Spinal cord (tissue), 10 donors: ENCODE data around the gene CRNN. TPM values are rescaled to one million over a fixed set of nuclear protein-coding genes. Genes with fewer than 3 reads are reported as not detected.

Experiments used
- DNase-seq, 6 donors: peaks; one replicate each; pipeline versions ENCODE4 v3.0.0 to v3.0.0-alpha.2; 2013 to 2015; ENCODE audit warnings: low spot score in 6 of 6, low read depth in 4 of 6
- H3K27ac ChIP-seq: one replicate; pipeline ENCODE4 v1.5.1; 2013; ENCODE audit warnings: low read depth, low read length, control low read depth
- H3K27me3 ChIP-seq: one replicate; pipeline ENCODE4 v1.6.1; 2013; ENCODE audit warnings: low read length; ENCODE audit not compliant: control insufficient read depth, insufficient read depth
- H3K36me3 ChIP-seq: one replicate; pipeline ENCODE4 v1.6.1; 2013; ENCODE audit warnings: low read length; ENCODE audit not compliant: control insufficient read depth, insufficient read depth
- H3K4me1 ChIP-seq: one replicate; pipeline ENCODE4 v1.6.1; 2013; ENCODE audit warnings: low read length; ENCODE audit not compliant: control insufficient read depth, insufficient read depth
- H3K4me3 ChIP-seq: one replicate; pipeline ENCODE4 v1.5.1; 2013; ENCODE audit warnings: low read depth, low read length, control low read depth
- H3K9me3 ChIP-seq: one replicate; pipeline ENCODE4 v1.6.1; 2013; ENCODE audit warnings: low read length; ENCODE audit not compliant: control insufficient read depth, insufficient read depth
- WGBS: methylation state at CpG from one replicate; pipeline ENCODE4 v1.1.5; 2013; ENCODE audit warnings: missing lambda C conversion rate; ENCODE audit not compliant: insufficient coverage; 5-methylcytosine and 5-hydroxymethylcytosine counted together
- polyA plus RNA-seq, 2 donors: library from polyadenylated mRNA; unstranded; fragments of 120-200 nt; gene quantifications; one replicate each; pipeline ENCODE4 v1.2.1, GENCODE V29; 2013; ENCODE audit not compliant: insufficient read length in 2 of 2
- small RNA-seq: library from RNA; depleted of rRNA; stranded (forward); fragments of <200 nt; gene quantifications from one replicate; pipeline ENCODE3, GENCODE V24; 2014; ENCODE audit warnings: low replicate concordance
- total RNA-seq, 2 donors: library from RNA; depleted of rRNA in 1 of 2; stranded (reverse); fragments of 120-200 nt in 1 of 2; fragments of >200 nt in 1 of 2; gene quantifications; one replicate each; pipeline versions ENCODE4 v1.2.3 to v1.2.4, GENCODE V29; 2013 to 2014
- donor health status: healthy.

Gene CRNN
- total and polyA plus RNA-seq, 4 donors = not detected

DNA sequence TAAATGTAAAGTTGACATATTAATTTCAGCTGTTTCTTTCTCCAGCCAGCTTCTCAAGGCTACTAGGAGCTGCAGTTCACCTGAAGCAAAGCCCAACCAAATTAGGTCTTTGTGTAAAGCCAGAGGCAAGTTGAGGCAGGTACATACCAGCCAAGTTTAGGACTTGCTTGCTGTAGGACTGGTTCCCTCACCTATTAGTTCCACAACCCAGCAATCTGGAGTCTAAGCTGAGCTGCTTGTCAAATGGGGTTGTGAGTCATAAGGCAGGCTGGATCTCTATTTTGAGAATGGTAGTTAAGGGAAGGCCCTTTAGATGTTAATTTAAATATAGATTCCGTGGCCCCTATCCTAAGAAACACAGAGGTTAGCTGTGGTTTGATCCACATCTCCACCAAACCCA, 46.6 kb downstream of the CRNN start:
- no peaks in the 10 kb centered on the region for H3K4me1 ChIP-seq
- WGBS = no CpG with 5 or more reads among the region's 1 CpG
- DNase-seq = no peak
- H3K9me3 ChIP-seq = peaks cover 4% of the 10 kb centered on the region
- H3K4me3 ChIP-seq = no peak overlapping the region
- no peaks in the 10 kb centered on the region for H3K27me3 ChIP-seq
- H3K36me3 ChIP-seq = no peaks in the 10 kb centered on the region
- H3K27ac ChIP-seq = no peak overlapping the region

GRCh38 chr1:152359906-152360305, 54.2 kb downstream of the CRNN start, which contains the start of gene FLG2:
FLG2 (minus strand) TSS chr1:152360006; CDS start chr1:152358884, 1,122 bp downstream.
- no peaks in the 10 kb centered on the region for H3K4me1 ChIP-seq
- no peak within 1 kb of the TSS for H3K4me3 ChIP-seq
- no peak for DNase-seq
- no peaks in the 10 kb centered on the region for H3K36me3 ChIP-seq
- WGBS = no CpG with 5 or more reads among the region's 2 CpGs
- H3K9me3 ChIP-seq = no peaks in the 10 kb centered on the region
- H3K27ac ChIP-seq = no peak within 1 kb of the TSS
- no peaks in the 10 kb centered on the region for H3K27me3 ChIP-seq

Small RNA genes lying within 50 kb of the gene (small RNA-seq; reads per million reads assigned to genes)
- gene HMGN3P1 = 0.10 reads per million

Other genes with a start within 250 kb of the CRNN start
- not detected for gene HRNR, start 190.1 kb downstream of the CRNN start, total RNA-seq
- under 1 TPM; 0.03 to 0.59 TPM for gene HRNR, start 190.1 kb downstream of the CRNN start, polyA plus RNA-seq
- under 1 TPM in 1 of 2 donors, not detected in 1; under 0.01 TPM for gene FLG, start 89.0 kb downstream of the CRNN start, total RNA-seq
- 1 to 10 TPM; 3.1 to 3.7 TPM for gene FLG, start 89.0 kb downstream of the CRNN start, polyA plus RNA-seq
- gene FLG2, start 54.3 kb downstream of the CRNN start, total RNA-seq = not detected
- gene FLG2, start 54.3 kb downstream of the CRNN start, polyA plus RNA-seq = under 1 TPM; 0.03 to 0.11 TPM
- not detected for gene LCE5A, start 96.5 kb upstream of the CRNN start, total RNA-seq
- under 1 TPM in 1 of 2 donors, not detected in 1; 0.20 TPM for gene LCE5A, start 96.5 kb upstream of the CRNN start, polyA plus RNA-seq
- gene CRCT1, start 100.2 kb upstream of the CRNN start, total RNA-seq = not detected
- not detected for gene CRCT1, start 100.2 kb upstream of the CRNN start, polyA plus RNA-seq
- not detected for gene LCE3E, start 152.5 kb upstream of the CRNN start, total RNA-seq
- gene LCE3E, start 152.5 kb upstream of the CRNN start, polyA plus RNA-seq = not detected
- gene LCE3D, start 166.3 kb upstream of the CRNN start, total RNA-seq = not detected
- not detected for gene LCE3D, start 166.3 kb upstream of the CRNN start, polyA plus RNA-seq
- not detected for gene LCE3C, start 186.0 kb upstream of the CRNN start, total RNA-seq
- gene LCE3C, start 186.0 kb upstream of the CRNN start, polyA plus RNA-seq = not detected
- gene LCE3B, start 199.5 kb upstream of the CRNN start, total RNA-seq = not detected
- not detected for gene LCE3B, start 199.5 kb upstream of the CRNN start, polyA plus RNA-seq
- not detected for gene LCE3A, start 208.8 kb upstream of the CRNN start, total RNA-seq
- gene LCE3A, start 208.8 kb upstream of the CRNN start, polyA plus RNA-seq = not detected
- gene LCE2D, start 249.1 kb upstream of the CRNN start, total RNA-seq = not detected
- gene LCE2D, start 249.1 kb upstream of the CRNN start, polyA plus RNA-seq = not detected